NCI-H226 (cell line): ENCODE data around the gene ANKRD62.
"Not testable (repeated sequence)": the region's sequence is repeated elsewhere in the genome, so short reads cannot be mapped to it uniquely, and the experiment has no call there.

Experiments
- DNase-seq: peaks from one replicate; pipeline ENCODE4 v3.0.0-alpha.2; 2015

The ANKRD62 gene

DNA sequence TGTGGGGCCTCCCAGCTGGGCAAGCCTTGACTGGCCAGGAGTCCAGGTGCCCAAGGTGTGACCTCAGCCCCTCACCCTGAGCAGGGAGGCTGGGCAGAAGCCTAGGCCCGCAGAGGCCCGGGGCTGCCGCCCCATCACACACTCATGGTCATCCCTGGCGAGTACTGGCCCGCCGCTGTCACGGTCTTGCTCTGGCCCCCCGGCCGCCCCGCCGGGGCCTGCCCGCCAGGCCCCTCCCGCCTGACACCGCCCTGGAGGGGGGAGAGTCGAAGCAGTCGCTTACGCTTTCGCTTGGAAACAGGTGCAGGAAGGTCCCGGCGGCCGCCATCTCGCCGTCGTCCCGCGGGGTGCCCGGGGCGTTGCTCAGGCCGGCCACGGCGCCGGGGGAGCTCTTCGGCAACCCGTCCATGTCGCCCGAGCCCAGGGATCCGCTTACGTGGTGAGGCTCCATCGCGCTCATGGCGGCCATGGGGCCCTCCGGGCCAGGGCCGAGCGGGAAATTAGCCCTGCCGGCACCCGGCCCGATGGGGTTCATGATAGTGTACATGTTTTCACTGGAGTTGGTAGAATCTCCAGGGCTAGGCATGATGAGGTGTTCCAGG lies 26.6 kb upstream of the ANKRD62 start:
- no peak for DNase-seq

DNA sequence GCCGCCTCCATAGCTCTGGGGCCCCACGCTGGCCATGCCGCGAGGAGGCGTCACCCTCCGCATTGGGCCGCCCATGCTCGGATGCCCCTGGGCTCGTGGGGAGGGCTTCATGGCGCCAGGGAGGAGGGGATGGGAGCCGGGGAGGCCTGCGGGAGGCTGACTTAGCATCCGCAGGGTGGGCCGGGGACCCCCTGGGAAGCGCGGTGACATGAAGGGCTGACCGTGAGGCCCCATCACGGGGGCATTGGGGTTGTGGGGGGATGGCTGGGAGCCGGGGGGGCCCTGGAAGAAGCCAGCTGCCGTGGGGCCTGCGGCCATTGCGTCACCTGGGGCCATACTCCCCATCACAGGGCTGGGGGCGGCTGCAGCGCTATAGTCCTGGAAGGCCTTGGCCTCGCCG lies 26.0 kb upstream of the ANKRD62 start:
- no peak for DNase-seq

DNA sequence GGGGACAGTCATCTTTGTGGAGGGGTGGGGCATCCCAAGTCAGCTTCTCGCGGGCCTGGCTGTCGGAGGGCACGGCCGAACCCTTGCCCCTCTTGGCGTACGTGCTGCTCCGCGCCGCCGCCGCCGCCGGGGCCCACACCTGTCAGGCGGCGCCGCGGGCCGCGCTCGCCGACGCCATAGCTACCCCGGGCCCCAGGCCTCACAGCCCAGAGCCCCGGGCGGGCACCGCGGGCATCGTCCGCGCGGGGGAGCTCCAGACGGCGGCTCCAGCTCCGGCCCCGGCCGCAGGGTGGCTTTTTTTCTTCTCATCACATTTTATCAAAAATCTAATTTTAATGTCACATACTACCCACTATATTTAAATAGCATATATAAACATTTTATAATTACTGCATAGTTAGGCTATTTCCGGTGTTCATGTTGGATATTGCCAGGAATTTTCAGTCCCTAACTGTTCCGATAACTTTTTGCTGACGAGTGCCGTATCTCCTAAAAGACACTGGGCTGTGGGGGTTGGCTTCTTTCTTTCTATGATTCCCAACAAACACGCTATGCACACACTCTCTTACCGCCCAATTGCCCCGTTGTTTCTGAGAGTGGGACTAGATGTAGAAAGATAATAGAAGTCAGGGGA lies 25.2 kb upstream of the ANKRD62 start:
- not testable (repeated sequence) for DNase-seq

DNA sequence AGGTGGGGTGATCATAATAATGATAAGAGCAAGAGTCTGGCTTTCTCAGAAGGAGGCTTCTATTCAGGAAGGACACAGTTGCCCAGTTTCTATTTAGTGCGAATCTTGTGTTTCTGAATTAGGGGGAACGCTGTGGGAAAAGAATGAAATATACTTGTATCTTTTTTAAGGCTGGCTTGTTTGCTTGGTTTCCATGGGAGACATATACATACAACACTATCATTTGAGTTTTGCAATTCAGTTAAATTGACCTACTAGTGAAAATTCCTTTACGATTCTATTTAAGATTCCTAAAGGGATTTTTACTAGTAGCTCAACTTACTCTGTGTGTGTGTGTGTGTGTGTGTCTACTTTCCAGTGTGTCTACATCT lies 24.7 kb upstream of the ANKRD62 start:
- no peak for DNase-seq

DNA sequence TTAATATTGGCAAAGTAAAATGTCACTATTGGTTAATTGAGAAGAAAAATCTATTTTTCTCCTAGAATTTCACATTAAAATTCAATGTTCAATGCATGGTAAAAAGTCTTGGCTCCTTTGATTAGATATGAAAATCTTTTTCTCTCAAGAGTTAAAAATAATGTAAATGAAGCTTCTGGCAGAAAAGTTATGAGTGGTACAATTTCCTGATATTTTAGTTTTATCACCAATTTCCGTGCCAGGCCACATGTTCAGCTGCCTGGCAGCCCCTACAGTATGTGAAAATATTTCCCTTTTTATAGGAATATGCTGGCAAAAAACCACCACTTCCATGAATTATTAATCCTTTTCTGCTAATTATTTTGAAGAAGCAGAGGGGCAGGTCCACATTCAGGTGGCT lies 22.6 kb upstream of the ANKRD62 start:
- not testable (repeated sequence) for DNase-seq

DNA sequence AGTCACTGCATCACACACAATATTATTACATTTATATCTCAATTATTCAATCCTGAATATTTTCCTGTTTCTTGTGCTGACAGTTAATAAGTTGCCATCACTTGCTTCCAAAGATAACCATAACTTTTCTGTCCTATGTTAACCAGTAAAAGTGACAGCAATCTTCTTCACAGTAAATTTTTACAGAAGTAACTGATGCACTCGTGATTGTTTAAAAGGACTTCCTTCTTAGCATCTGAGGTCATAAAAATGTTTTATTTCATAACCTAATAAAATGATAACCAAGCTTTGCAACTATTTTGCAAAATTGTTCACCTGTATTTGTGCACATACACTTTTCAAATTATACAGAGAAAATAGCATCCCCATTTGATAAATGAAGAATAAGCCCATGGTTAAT lies 20.6 kb upstream of the ANKRD62 start:
- no peak for DNase-seq

DNA sequence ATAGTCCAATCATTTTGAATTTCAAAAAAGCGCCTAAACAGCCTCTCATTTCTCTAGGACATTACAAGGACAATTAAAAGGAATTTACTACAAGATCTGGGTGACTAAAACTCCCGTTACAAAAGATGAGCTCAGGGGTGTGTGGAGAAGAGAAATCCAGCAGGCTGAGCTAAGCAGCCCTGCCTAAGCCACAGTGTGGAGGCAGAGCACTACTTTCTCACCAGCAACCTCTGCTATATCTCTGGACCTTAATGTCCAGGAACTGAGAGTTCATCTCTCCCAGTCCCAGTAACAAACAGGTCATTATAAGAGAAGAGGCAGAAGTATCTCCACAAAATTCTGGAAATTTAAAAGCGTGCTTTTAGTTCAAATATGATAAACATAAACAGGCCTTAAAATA lies 18.9 kb upstream of the ANKRD62 start:
- no peak for DNase-seq

DNA sequence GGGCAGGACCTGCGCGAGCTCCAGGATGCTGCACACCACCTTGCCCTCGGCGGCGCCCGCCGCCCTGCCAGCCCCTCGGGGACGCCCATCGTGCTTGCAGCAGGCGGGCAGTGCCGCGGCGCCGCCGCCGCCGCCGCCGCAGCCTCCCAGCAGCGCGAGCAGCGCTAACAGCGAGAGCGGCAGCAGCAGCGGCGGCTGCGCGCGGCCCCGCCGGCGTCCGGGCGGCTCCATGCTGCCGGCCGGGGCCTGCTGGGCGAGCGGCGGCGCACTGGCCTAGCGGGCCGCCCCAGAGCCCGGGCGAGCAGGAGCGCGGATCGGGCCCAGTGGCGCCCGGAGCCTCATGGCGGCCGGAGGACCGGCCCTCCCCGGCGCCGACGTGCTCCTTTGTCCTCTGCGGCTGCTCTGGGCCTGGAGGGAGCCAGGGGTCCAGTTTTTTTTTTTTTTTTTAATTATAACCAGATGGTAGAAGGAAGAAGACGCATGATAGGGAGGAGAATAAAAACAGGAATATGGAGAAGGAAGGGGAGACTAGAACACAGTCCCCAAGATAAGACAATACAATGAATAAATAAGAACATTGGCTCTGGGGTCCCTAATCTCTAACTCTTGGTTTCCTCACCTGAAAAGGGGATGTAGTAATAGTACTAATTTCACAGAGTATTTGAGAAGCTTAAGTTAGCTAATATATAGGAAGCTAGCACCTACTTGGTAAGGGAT lies 17.1 kb upstream of the ANKRD62 start:
- no peak for DNase-seq

DNA sequence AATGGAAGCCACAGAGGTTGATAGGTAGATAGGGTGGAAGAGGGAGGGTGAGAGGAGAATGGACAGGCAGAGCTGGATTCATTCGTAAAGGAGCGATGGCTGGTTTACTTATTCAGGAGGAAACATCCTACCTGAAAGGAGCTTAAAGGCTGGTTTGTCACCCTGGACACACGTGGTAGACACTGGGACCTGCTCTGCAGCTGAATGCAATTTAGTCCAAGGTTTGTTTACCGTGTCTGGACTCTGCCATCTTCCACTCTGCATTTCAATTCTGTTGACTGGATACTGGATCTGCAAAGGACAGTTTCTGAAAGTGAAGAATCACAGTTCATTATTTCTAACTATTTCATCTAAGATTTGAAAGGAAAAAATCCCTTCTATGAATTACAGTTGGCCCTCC lies 15.6 kb upstream of the ANKRD62 start:
- not testable (repeated sequence) for DNase-seq

DNA sequence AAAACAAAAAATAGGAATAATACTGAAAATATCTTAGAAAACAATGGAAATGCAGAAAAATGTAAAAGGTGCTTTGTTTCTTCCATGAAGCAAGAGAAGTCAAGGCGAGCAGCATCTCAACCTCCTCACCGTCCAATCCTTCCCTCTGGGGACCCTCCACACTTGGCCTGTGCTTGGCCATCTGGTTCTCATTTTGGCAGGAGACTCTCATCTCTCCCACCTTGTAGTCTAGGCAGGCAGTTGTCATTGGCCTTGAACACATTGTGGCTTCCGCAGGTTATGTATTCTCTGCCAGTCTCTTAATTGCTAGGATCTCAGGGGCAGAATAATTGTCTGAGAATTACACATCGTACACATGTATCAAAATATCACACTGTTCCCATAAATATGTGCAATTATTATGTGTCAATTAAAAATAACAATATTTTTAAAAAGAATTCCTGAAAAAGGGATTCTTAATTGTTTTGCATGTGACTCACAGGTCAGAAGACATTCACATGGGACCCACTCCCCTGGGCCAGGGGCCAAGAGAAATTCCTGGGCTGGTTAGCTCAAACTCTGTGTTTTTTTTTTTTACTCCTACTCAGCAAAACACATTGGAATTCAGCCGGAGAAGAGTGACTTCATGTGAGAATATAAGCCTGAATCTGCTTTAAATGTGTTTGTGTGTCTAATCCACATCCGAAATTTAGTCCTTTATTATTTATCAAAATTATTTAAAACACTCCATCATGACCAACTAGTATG lies 14.0 kb upstream of the ANKRD62 start:
- no peak for DNase-seq

DNA sequence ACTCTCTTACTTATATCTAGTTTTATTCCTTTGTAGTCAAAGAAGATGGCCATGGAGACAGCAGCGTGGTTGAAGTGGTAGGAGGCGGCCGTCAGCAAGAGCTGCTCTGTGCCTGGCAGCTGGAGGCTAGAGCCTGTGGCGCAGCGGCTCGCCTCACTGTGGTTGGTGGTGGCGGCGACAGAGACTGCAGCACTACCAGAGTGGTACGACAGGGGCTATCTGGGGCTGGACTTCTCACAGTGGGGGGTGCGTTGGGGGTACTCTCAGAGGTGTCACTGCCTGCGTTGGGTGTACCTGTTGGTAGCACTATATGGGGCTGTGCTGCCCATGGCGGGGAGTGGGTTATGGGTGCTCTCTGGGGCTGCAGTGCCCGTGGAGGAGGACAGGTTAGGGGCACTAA lies 8.5 kb upstream of the ANKRD62 start:
- DNase-seq, result no peak

DNA sequence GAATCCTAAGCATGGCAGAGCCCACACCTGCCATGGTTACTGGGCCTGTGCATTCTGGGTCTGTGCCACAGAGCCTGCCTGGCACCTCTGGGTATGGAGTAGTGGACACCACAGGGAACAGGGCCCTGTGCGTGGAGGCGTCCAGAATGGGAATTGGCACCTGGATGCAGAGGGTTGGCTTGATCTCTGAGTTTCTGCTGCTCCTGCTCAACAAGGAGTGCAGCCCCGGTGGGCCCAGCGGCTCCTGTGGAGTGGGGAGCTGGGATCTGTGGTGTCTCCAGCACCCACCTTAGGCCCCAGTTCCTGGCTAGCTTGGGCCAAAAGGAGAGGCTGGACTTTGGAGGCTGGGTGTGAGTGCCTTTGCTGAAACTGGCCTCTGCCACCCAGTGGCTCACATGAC lies 7.9 kb upstream of the ANKRD62 start:
- DNase-seq, result no peak

DNA sequence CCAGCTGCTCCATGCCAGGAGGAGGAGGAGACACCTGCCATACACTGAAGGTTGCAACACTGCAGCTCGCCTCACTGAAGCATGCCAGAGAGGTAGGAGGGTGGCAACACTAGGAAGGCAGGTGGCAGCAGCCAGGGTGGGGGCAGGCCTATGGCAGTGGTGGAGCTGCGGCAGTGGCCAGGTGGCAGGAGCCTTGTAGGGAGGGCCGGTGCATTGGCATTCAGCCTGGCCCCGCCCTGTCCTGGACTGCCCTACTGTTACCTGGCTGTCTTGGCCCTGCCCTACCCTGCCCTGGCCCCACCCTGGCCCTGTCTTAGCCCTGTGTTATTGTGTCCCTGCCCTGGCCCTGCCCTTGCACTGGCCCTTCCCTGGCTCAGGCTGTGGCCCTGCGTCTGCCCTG lies 7.4 kb upstream of the ANKRD62 start:
- no peak for DNase-seq

DNA sequence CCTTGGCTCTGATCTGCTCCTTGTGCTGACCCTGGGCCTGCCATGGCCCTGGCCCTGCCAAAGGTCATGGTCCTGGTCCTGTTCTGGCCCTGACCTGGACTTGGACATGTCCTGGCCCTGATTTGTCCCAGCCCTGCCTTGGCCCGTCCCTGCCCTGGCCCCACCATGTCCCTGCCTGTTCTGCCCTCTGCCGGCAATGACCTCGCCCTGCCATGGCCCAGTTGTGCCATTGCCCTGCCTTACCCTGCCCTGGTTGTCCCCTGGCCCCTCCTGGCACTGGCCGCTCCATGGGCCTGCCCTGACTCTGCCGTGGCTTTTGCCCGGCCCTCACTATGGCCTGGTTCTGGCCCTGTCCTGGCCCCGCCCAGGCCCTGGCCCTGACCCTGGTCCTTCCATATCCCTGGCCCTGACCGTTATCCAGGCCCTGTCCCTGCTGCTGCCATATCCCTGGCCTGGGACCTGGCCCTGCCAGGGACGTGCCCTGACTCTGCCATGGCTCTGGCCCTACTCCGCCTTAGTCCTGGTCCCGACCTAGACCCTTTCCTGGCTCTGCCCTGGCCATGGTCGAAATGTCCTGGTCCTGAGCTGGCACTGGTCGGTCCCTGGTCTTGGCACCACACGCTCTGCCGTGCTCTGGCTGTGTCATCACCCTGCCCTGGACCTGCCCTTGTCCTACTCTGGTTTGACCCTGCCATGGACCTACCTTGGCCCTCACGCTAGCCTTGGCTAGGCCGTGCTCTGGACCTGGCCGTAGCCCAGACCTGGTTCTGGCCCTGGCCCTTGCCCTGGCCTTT lies 6.8 kb upstream of the ANKRD62 start:
- DNase-seq, result no peak

DNA sequence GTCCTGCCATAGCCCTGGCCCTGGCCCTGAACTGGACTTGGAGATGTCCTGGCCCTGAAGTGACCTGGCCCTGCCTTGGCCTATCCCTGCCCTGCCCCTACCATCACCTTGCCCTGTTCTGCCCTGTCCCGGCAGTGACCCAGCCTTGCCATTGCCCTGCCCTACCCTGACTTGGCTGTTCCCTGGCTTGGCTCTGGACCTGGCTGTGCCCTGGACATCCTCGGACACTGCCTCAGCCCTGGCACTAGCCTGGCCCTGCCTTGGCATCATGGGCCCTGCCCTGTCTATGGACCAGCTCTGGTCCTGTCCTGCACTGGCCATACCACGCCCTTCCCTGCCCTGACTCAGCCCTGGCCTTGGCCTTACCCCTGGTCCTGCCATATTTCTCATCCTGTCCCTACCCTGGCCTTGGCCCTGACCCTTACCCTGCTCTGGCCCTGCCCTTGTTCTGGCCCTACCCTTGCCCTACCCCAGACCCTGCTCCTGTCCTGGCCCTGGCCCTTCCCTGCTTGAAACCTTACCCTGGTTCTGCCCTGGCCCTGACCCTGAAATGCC lies 6.1 kb upstream of the ANKRD62 start:
- no peak for DNase-seq

DNA sequence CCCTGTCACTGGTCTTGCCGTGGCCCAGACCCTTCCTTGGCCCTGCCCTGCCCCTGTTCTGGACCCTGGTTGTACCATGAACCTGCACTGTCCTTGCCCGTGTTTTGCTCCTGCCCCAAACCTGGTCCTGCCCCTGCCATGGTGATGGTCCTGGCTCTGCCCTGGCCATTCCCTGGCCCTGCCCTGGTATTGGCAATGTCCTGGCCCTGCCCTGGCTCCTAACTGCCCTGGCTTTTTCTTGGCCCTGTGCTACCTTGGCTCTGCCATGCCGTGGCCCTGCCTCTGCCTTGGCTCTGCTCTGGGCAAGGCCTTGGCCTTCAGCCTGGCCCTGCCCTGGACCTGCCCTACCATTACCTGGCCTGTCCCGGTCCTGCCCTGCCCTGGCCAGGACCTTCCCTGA lies 5.5 kb upstream of the ANKRD62 start:
- no peak for DNase-seq

DNA sequence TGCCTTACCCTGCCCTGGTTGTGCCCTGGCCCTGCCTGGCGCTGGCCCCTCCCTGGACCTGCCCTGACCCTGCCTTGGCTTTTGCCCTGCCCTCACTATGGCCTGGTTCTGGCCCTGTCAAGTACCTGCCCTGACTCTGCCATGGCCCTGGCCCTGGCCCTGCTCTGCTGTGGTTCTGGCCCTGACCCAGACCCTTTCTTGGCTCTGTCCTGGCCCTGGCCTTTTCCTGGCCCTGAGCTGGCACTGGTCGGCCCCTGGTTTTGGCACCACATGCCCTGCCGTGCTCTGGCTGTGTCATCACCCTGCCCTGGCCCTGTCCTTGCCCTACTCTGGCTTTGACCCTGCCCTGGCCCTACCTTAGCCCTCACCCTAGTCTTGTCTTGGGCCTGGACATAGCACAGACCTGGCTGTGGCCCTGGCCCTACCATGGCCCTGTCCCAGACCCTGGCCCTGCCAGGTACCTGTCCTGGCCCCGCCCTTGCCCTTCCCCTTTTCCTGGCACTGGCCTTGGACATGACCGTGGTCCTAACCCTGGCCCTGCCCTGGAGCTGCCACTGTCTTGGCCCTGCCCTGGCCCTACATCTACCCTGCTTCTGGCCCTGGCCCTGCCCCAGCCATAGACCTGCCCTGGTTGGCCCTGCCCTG lies 4.8 kb upstream of the ANKRD62 start:
- DNase-seq, result no peak

DNA sequence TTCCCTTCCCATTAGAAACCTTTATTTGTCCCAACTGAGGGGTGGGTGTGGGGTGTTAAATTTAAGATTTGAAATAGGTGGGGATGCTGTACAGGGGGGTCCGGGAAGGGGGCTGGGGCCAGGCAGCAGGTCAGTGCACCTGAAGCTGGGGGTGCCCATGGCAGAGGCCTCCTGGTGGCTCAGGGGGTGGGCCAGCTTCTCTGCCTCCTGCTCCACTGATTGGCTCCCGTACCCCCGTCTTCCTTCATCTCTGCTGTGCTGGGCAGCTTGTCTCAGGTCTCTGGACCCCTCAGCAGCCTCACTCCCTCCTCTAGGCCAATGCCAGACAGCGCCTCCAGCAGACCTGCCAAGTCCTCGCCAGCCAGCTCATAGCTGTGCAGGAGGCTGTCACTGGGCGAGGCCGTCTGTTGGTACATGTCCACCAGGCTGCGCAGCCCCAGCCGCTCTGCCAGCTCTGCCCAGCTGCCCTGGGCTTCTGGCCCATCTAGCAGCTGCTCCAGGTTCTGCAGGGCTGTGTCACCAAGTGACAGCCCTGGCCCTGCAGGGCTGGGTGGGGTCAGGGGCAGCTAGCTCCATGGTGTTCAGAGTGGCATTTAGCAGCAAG lies 2.0 kb upstream of the ANKRD62 start:
- DNase-seq, result no peak

DNA sequence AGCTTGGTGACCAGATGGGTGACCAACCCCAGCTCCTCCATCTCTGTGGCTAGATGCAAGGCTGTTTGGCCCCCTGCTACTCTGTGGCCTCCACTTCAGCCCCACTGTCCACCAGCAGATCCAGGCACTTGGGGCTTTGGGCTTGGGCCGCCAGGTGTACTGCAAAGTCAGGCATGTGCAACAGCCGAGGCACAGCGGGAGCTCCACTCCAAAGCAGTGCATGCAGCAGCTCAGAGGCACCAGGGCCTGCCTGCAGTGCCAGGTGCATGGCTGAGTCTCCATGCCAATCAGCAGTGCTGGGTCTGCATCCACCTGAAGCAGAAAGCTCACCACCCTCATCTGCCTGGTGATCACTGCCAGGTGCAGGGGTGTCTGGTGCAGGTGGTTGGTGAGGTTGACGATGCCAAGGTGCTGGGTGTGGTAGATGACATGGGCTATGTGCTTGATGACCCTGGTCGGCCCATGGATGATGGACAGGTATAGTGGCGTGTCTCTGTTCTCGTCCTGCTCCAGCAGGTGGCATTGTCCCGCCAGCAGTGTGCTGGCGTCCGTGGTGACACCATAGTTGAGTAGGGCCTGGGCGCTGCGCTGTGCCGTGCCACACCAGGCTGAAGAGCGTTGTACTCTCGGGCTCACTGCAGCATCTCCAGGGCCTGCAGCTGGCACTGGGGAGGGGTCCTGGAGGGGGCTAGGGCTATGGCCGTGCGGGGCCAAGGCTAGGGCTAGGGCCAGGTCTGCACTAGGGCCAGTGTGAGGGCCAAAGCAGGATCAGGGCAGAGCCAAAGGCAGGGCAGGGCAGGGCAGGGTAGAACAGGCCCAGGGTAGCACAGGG lies 1.0 kb upstream of the ANKRD62 start:
- DNase-seq, result no peak

DNA sequence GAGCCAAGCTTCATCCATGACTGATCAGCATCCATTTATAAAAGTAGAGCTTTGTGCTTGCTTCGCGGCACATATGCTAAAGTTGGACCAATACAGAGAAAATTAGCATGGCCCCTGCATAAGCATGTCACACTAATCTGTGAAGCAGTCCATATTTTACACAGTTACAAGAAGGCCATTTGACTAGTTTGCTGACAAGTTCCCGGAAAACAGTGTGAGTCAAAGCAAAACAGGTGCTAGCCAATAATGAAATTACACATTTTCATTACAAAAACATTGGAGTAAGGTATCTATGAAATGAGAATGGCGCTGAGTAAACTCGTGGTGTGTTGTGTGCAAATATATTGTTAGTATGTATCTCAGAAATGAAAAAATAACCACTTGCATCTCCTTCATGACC lies 4.7 kb downstream of the ANKRD62 start:
- no peak for DNase-seq

DNA sequence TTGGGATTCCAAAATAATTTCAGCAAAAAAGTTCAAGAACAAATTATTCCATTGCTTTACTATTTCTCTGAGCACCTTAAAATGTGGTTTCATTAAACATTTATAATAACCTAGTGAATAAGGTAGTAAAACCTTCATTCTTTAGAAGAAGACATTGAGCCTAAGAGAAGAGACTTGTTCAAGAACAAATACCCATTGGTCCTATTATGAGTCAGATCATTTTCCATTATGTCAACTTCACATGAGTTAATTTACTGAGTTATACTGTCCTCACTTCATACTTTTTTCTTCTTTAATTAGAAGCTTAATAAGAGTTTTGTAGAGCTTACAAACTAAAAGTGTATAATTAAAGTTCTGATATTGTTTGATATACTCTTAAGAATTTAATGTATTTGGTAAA lies 5.5 kb downstream of the ANKRD62 start:
- DNase-seq, result no peak
